Memory B cell (primary cell): ENCODE results near the gene DIS3L2.

Experiments used
- ATAC-seq: fragments of 150-1000 bp; cut with Tn5 transposase; 2 replicates; pipeline ENCODE4 v1.10.0; 2021; ENCODE audit warnings: low read depth, mild to moderate bottlenecking, moderate library complexity
- DNase-seq, 2 donors: peaks; one replicate each; pipeline ENCODE4 v3.0.0; 2022; ENCODE audit warnings: low spot score in 2 of 2
- H3K27ac Mint-ChIP-seq: one replicate; pipeline ENCODE4 v1.8.0; 2022; ENCODE audit warnings: mild to moderate bottlenecking, moderate library complexity, mixed read lengths
- H3K27me3 Mint-ChIP-seq: one replicate; pipeline ENCODE4 v1.8.0; 2022; ENCODE audit warnings: mixed read lengths
- H3K36me3 Mint-ChIP-seq: one replicate; pipeline ENCODE4 v1.8.0; 2022; ENCODE audit warnings: mild to moderate bottlenecking, mixed read lengths
- H3K4me1 Mint-ChIP-seq: one replicate; pipeline ENCODE4 v1.8.0; 2022; ENCODE audit warnings: mixed read lengths
- H3K4me3 Mint-ChIP-seq: one replicate; pipeline ENCODE4 v1.8.0; 2022; ENCODE audit warnings: mild to moderate bottlenecking, moderate library complexity, mixed read lengths
- H3K9me3 Mint-ChIP-seq: one replicate; pipeline ENCODE4 v1.8.0; 2022; ENCODE audit warnings: mixed read lengths

Gene DIS3L2

GRCh38 chr2:232058063-232058877 is 96.8 kb downstream of the DIS3L2 start:
- Mint-ChIP-seq H3K27ac (no peak overlapping the region), H3K9me3 (peaks cover 4% of the 10 kb centered on the region)
- ATAC-seq = no peak

GRCh38 chr2:232058931-232059330 is 97.4 kb downstream of the DIS3L2 start:
- H3K36me3 Mint-ChIP-seq = peaks cover 15% of the 10 kb centered on the region
- H3K27ac Mint-ChIP-seq = no peak overlapping the region
- DNase-seq (no peak), ATAC-seq (no peak)
- H3K27me3 Mint-ChIP-seq = no peaks in the 10 kb centered on the region
- H3K4me1 Mint-ChIP-seq = peaks cover 16% of the 10 kb centered on the region
- H3K4me3 Mint-ChIP-seq = no peak overlapping the region
- peaks cover 4% of the 10 kb centered on the region for H3K9me3 Mint-ChIP-seq

More at GRCh38 chr2:232058063-232058877, 96.8 kb downstream of the DIS3L2 start:
- no peak for DNase-seq
- peaks cover 15% of the 10 kb centered on the region for H3K36me3 Mint-ChIP-seq
- H3K4me1 Mint-ChIP-seq = peaks cover 13% of the 10 kb centered on the region
- no peak overlapping the region for H3K4me3 Mint-ChIP-seq
- no peaks in the 10 kb centered on the region for H3K27me3 Mint-ChIP-seq

GRCh38 chr2:232061265-232061664 is 99.8 kb downstream of the DIS3L2 start:
- DNase-seq (no peak), ATAC-seq (no peak)
- H3K27ac Mint-ChIP-seq = no peak overlapping the region
- H3K36me3 Mint-ChIP-seq = peaks cover 9% of the 10 kb centered on the region
- peaks cover 20% of the 10 kb centered on the region for H3K4me1 Mint-ChIP-seq
- H3K4me3 Mint-ChIP-seq = no peak overlapping the region
- peaks cover 4% of the 10 kb centered on the region for H3K9me3 Mint-ChIP-seq
- H3K27me3 Mint-ChIP-seq = no peaks in the 10 kb centered on the region

GRCh38 chr2:232073026-232073425 is 111.5 kb downstream of the DIS3L2 start:
- H3K4me3 Mint-ChIP-seq = no peak overlapping the region
- DNase-seq (no peak), ATAC-seq (no peak)
- H3K9me3 Mint-ChIP-seq = no peaks in the 10 kb centered on the region
- H3K36me3 Mint-ChIP-seq = peaks cover 7% of the 10 kb centered on the region
- no peaks in the 10 kb centered on the region for H3K27me3 Mint-ChIP-seq
- H3K27ac Mint-ChIP-seq = no peak overlapping the region
- H3K4me1 Mint-ChIP-seq = peaks cover 35% of the 10 kb centered on the region

GRCh38 chr2:232073699-232074098 is 112.2 kb downstream of the DIS3L2 start:
- DNase-seq = no peak
- peaks cover 35% of the 10 kb centered on the region for H3K4me1 Mint-ChIP-seq

GRCh38 chr2:232075080-232075479 is 113.6 kb downstream of the DIS3L2 start:
- Mint-ChIP-seq H3K36me3 (peaks cover 15% of the 10 kb centered on the region), H3K9me3 (peaks cover 3% of the 10 kb centered on the region), H3K4me3 (no peak overlapping the region), H3K27ac (no peak overlapping the region), H3K27me3 (no peaks in the 10 kb centered on the region), H3K4me1 (peaks cover 35% of the 10 kb centered on the region)
- ATAC-seq (no peak), DNase-seq (no peak)

More at GRCh38 chr2:232073699-232074098, 112.2 kb downstream of the DIS3L2 start:
- H3K27me3 Mint-ChIP-seq = no peaks in the 10 kb centered on the region
- H3K27ac Mint-ChIP-seq = no peak overlapping the region
- no peak for ATAC-seq
- peaks cover 8% of the 10 kb centered on the region for H3K36me3 Mint-ChIP-seq
- no peak overlapping the region for H3K4me3 Mint-ChIP-seq
- no peaks in the 10 kb centered on the region for H3K9me3 Mint-ChIP-seq

- DNase-seq = no peak
- Mint-ChIP-seq H3K27me3 (no peaks in the 10 kb centered on the region), H3K4me1 (peaks cover 33% of the 10 kb centered on the region), H3K4me3 (no peak overlapping the region), H3K36me3 (peaks cover 13% of the 10 kb centered on the region), H3K9me3 (peaks cover 3% of the 10 kb centered on the region), H3K27ac (no peak overlapping the region)
- ATAC-seq = no peak
Observed at GRCh38 chr2:232075859-232076258, 114.3 kb downstream of the DIS3L2 start.

GRCh38 chr2:232076272-232076671 is 114.8 kb downstream of the DIS3L2 start:
- no peak for ATAC-seq
- H3K4me1 Mint-ChIP-seq = peaks cover 31% of the 10 kb centered on the region
- H3K36me3 Mint-ChIP-seq = peaks cover 16% of the 10 kb centered on the region
- peaks cover 3% of the 10 kb centered on the region for H3K9me3 Mint-ChIP-seq
- no peak for DNase-seq
- H3K4me3 Mint-ChIP-seq = no peak overlapping the region
- H3K27me3 Mint-ChIP-seq = no peaks in the 10 kb centered on the region
- H3K27ac Mint-ChIP-seq = no peak overlapping the region

GRCh38 chr2:232076736-232077135 is 115.2 kb downstream of the DIS3L2 start:
- Mint-ChIP-seq H3K4me1 (peaks cover 26% of the 10 kb centered on the region), H3K27ac (no peak overlapping the region), H3K36me3 (peaks cover 16% of the 10 kb centered on the region), H3K9me3 (peaks cover 3% of the 10 kb centered on the region), H3K4me3 (no peak overlapping the region), H3K27me3 (no peaks in the 10 kb centered on the region)
- ATAC-seq (no peak), DNase-seq (no peak)

GRCh38 chr2:232085164-232085563 is 123.7 kb downstream of the DIS3L2 start:
- no peak overlapping the region for H3K4me3 Mint-ChIP-seq
- peaks cover 26% of the 10 kb centered on the region for H3K36me3 Mint-ChIP-seq
- DNase-seq (no peak), ATAC-seq (no peak)
- no peaks in the 10 kb centered on the region for H3K27me3 Mint-ChIP-seq
- H3K9me3 Mint-ChIP-seq = no peaks in the 10 kb centered on the region
- H3K27ac Mint-ChIP-seq = no peak overlapping the region
- peaks cover 3% of the 10 kb centered on the region for H3K4me1 Mint-ChIP-seq

- Mint-ChIP-seq H3K9me3 (no peaks in the 10 kb centered on the region), H3K36me3 (peaks cover 29% of the 10 kb centered on the region), H3K4me3 (no peak overlapping the region), H3K27ac (no peak overlapping the region), H3K27me3 (no peaks in the 10 kb centered on the region), H3K4me1 (peaks cover 3% of the 10 kb centered on the region)
- ATAC-seq (no peak), DNase-seq (no peak)
Observed at GRCh38 chr2:232085826-232086425, 124.4 kb downstream of the DIS3L2 start.

- H3K9me3 Mint-ChIP-seq = peaks cover 3% of the 10 kb centered on the region
- H3K4me1 Mint-ChIP-seq = peaks cover 6% of the 10 kb centered on the region
- DNase-seq (no peak), ATAC-seq (no peak)
- H3K27me3 Mint-ChIP-seq = no peaks in the 10 kb centered on the region
- no peak overlapping the region for H3K4me3 Mint-ChIP-seq
- H3K27ac Mint-ChIP-seq = no peak overlapping the region
- H3K36me3 Mint-ChIP-seq = peaks cover 47% of the 10 kb centered on the region
Observed at GRCh38 chr2:232088771-232089170, 127.3 kb downstream of the DIS3L2 start.

- Mint-ChIP-seq H3K27ac (no peak overlapping the region), H3K9me3 (peaks cover 20% of the 10 kb centered on the region), H3K27me3 (no peaks in the 10 kb centered on the region), H3K4me1 (peaks cover 2% of the 10 kb centered on the region), H3K36me3 (peaks cover 75% of the 10 kb centered on the region), H3K4me3 (no peak overlapping the region)
- DNase-seq (no peak), ATAC-seq (no peak)
Observed at GRCh38 chr2:232094201-232094600, 132.7 kb downstream of the DIS3L2 start.

GRCh38 chr2:232094883-232095282 is 133.4 kb downstream of the DIS3L2 start:
- Mint-ChIP-seq H3K4me1 (peaks cover 2% of the 10 kb centered on the region), H3K9me3 (peaks cover 20% of the 10 kb centered on the region), H3K4me3 (no peak overlapping the region), H3K27ac (no peak overlapping the region), H3K27me3 (no peaks in the 10 kb centered on the region), H3K36me3 (peaks cover 69% of the 10 kb centered on the region)
- no peak for DNase-seq
- ATAC-seq = no peak
